HG03575 (cell line): ENCODE results near the gene SECTM1.

ENCODE experiments used
- ATAC-seq: cut with Tn5 transposase; IDR thresholded peaks from one replicate; pipeline ENCODE4 v1.9.1; 2021; ENCODE audit not compliant: unreplicated experiment, insufficient number of reproducible peaks, low FRiP score; ENCODE audit errors: extremely low read depth

The SECTM1 gene

DNA sequence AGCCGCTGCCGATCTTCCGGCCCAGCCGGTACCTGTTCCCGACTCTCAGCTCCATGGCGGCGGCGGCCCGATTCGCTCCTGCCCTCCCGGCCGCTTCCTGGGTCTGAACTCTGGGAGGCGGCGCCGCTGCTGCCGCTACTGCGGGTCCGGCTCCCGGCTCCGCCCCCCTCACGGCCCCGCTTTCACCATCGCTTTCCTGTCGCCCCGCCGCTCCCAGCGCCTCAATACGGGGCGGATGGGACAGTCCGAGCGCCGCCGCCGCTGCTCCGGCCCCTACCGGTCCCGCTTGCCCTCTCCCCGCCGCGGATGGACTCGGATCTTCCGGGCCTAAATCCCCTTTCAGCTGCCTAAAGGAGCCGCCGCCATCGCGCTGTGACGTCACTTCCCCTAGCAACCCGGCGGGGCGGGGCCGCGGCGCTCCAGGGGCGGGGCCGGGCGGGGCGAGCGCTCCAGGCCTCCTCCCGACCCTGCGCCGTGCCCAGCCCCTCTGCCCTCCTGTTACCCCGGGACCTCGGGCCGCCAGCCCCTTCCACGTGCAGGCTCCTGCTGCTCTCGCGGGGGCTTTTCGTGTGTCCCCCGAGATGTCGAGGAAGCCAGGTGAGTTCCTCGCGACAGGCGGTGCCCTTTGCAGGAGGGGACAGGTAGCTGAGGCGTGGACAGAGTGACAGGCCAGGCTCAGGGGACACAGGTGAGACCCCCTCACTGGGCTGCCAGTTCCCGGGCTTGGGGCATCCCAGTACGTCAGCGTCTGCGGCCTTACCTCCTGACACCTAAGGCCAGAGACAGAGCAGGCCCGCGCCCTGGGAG is 60.0 kb downstream of the SECTM1 start, which contains the start of gene CSNK1D:
TSS of gene CSNK1D (minus strand) at position 374 of the 807 bp plus-strand sequence. CDS start at position 55, 319 bp downstream.
- no peak for ATAC-seq

DNA sequence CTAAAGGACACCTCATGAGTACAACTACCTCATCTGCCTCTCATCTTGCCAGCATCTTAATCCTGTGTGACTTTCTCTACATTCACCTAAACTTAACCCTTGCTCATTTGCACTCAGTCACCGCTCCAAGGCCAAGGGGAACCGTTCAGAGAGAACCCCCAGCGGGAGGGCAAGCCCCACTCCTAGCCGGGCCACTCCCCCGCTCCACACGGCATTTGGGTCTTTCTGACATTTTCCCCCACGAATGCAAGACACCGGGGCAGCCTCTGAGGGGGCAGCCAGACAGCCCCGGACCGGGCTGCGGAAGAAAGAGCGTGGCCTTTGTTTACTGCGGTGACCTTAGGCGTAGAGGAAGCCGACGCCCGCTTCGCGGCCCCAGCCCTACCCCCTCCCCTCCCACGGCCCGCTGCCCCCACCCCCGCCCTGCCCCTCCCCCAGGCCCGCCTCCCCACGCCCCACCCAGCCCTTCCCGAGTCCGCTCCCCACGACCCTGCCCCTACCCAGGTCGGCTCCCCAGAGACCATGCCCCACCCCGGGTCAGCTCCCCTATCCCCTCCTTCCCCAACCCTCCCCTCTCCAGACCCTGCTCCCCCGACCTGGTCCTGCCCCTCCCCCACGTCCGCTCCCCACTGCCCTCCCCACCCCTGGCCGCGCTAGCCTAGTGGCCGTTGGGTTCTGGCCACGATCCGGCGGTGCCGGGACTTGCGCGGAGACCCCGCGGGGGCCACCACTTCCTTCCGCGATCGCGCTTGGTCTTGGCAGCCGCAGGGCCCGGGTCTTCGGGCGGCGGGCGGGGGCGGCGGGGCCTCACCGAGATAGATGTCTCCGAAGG is 60.9 kb downstream of the SECTM1 start:
- ATAC-seq = no peak

DNA sequence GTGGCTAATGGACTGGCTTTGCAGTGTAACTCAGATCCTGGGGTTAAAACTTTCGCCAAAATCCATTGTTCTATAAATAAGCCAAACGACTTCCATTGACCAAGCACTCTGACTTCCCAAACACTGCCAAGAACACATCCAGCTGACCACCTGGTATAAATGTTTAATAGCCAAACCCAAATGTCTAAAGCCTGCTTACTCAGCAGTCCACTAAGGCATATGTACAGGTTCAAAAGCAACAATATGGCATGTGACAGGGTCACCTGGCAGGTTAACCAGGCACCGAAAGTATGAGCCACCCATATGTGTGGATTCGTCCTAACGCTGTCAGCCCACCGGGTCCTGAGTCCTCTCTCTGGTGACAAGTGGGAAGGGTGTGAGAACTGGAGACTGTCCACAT is 62.2 kb downstream of the SECTM1 start:
- ATAC-seq = no peak
